Skeletal muscle satellite cell (primary cell): Measurements from ENCODE around the gene COX17.

Experiments
- H3K27me3 ChIP-seq: 2 replicates; pipeline ENCODE4 v1.7.0; 2013; ENCODE audit warnings: low read length; ENCODE audit not compliant: control insufficient read depth, insufficient read depth
- H3K36me3 ChIP-seq: 2 replicates; pipeline ENCODE4 v1.7.0; 2013; ENCODE audit warnings: mild to moderate bottlenecking, control low read depth, low read length; ENCODE audit not compliant: insufficient read depth
- H3K4me1 ChIP-seq: 2 replicates; pipeline ENCODE4 v1.7.0; 2013; ENCODE audit warnings: low read length; ENCODE audit not compliant: control insufficient read depth, insufficient read depth
- H3K4me2 ChIP-seq: 2 replicates; pipeline ENCODE4 v1.7.0; 2013; ENCODE audit warnings: mild to moderate bottlenecking, low read length
- H3K4me3 ChIP-seq: 2 replicates; pipeline ENCODE4 v1.7.0; 2013; ENCODE audit warnings: low read length
- H3K9ac ChIP-seq: 2 replicates; pipeline ENCODE4 v1.7.0; 2013; ENCODE audit warnings: mild to moderate bottlenecking, low read depth, low read length, moderate library complexity
- H3K9me3 ChIP-seq: replicated peaks from 2 replicates; pipeline ENCODE4 v1.7.0; 2013; ENCODE audit warnings: mild to moderate bottlenecking, control low read depth, low read length

Gene COX17

GRCh38 chr3:119653876-119654275 is 23.3 kb downstream of the COX17 start:
- no peaks in the 10 kb centered on the region for H3K9me3 ChIP-seq
- no peak overlapping the region for H3K9ac ChIP-seq
- H3K4me2 ChIP-seq = no peak overlapping the region
- peaks cover 6% of the 10 kb centered on the region for H3K4me1 ChIP-seq
- no peaks in the 10 kb centered on the region for H3K36me3 ChIP-seq
- H3K4me3 ChIP-seq = no peak overlapping the region
- H3K27me3 ChIP-seq = no peaks in the 10 kb centered on the region

GRCh38 chr3:119652306-119653033 is 24.7 kb downstream of the COX17 start:
- H3K9ac ChIP-seq = no peak overlapping the region
- no peaks in the 10 kb centered on the region for H3K27me3 ChIP-seq
- no peaks in the 10 kb centered on the region for H3K36me3 ChIP-seq
- H3K4me1 ChIP-seq = peaks cover 9% of the 10 kb centered on the region
- H3K4me3 ChIP-seq = no peak overlapping the region
- no peak overlapping the region for H3K4me2 ChIP-seq
- H3K9me3 ChIP-seq = no peaks in the 10 kb centered on the region

GRCh38 chr3:119649761-119650160 is 27.4 kb downstream of the COX17 start:
- Histone ChIP-seq H3K4me3 (no peak overlapping the region), H3K9me3 (no peaks in the 10 kb centered on the region), H3K9ac (no peak overlapping the region), H3K4me2 (no peak overlapping the region), H3K4me1 (peaks cover 9% of the 10 kb centered on the region), H3K36me3 (no peaks in the 10 kb centered on the region), H3K27me3 (no peaks in the 10 kb centered on the region)

GRCh38 chr3:119647843-119648575 is 29.2 kb downstream of the COX17 start:
- no peaks in the 10 kb centered on the region for H3K36me3 ChIP-seq
- H3K27me3 ChIP-seq = no peaks in the 10 kb centered on the region
- H3K9ac ChIP-seq = no peak overlapping the region
- H3K9me3 ChIP-seq = no peaks in the 10 kb centered on the region
- H3K4me1 ChIP-seq = peaks cover 20% of the 10 kb centered on the region
- no peak overlapping the region for H3K4me2 ChIP-seq
- H3K4me3 ChIP-seq = no peak overlapping the region

GRCh38 chr3:119647171-119647570 is 30.0 kb downstream of the COX17 start:
- Histone ChIP-seq H3K9ac (no peak overlapping the region), H3K4me3 (no peak overlapping the region), H3K4me2 (no peak overlapping the region), H3K36me3 (no peaks in the 10 kb centered on the region), H3K27me3 (no peaks in the 10 kb centered on the region), H3K4me1 (peaks cover 21% of the 10 kb centered on the region), H3K9me3 (no peaks in the 10 kb centered on the region)

GRCh38 chr3:119645813-119646212 is 31.4 kb downstream of the COX17 start:
- peaks cover 19% of the 10 kb centered on the region for H3K4me1 ChIP-seq
- H3K4me3 ChIP-seq = no peak overlapping the region
- no peaks in the 10 kb centered on the region for H3K27me3 ChIP-seq
- no peaks in the 10 kb centered on the region for H3K36me3 ChIP-seq
- no peak overlapping the region for H3K9ac ChIP-seq
- no peaks in the 10 kb centered on the region for H3K9me3 ChIP-seq
- no peak overlapping the region for H3K4me2 ChIP-seq

- H3K9ac ChIP-seq = no peak overlapping the region
- no peaks in the 10 kb centered on the region for H3K27me3 ChIP-seq
- H3K4me2 ChIP-seq = no peak overlapping the region
- no peak overlapping the region for H3K4me3 ChIP-seq
- H3K9me3 ChIP-seq = no peaks in the 10 kb centered on the region
- H3K36me3 ChIP-seq = no peaks in the 10 kb centered on the region
- H3K4me1 ChIP-seq = peaks cover 19% of the 10 kb centered on the region
These were observed 32.7 kb downstream of the COX17 start for GRCh38 chr3:119644481-119644880.

GRCh38 chr3:119643528-119643927 is 33.7 kb downstream of the COX17 start:
- H3K36me3 ChIP-seq = no peaks in the 10 kb centered on the region
- H3K9me3 ChIP-seq = no peaks in the 10 kb centered on the region
- no peaks in the 10 kb centered on the region for H3K27me3 ChIP-seq
- H3K4me2 ChIP-seq = peak overlapping the region; percentile 22
- peaks cover 25% of the 10 kb centered on the region for H3K4me1 ChIP-seq
- H3K9ac ChIP-seq = peak overlapping the region; percentile 11
- no peak overlapping the region for H3K4me3 ChIP-seq

- Histone ChIP-seq H3K9ac (peak overlapping the region; percentile 11), H3K4me1 (peaks cover 28% of the 10 kb centered on the region), H3K4me3 (no peak overlapping the region)
These were observed 34.3 kb downstream of the COX17 start for GRCh38 chr3:119642746-119643473.

GRCh38 chr3:119641416-119641815 is 35.8 kb downstream of the COX17 start:
- Histone ChIP-seq H3K36me3 (no peaks in the 10 kb centered on the region), H3K27me3 (no peaks in the 10 kb centered on the region)

More at GRCh38 chr3:119642746-119643473, 34.3 kb downstream of the COX17 start:
- Histone ChIP-seq H3K9me3 (no peaks in the 10 kb centered on the region), H3K36me3 (no peaks in the 10 kb centered on the region), H3K4me2 (peak overlapping the region; percentile 2), H3K27me3 (no peaks in the 10 kb centered on the region)

GRCh38 chr3:119639494-119640350 is 37.5 kb downstream of the COX17 start:
- H3K36me3 ChIP-seq = no peaks in the 10 kb centered on the region
- H3K27me3 ChIP-seq = no peaks in the 10 kb centered on the region
- H3K9me3 ChIP-seq = no peaks in the 10 kb centered on the region
- no peak overlapping the region for H3K4me3 ChIP-seq
- H3K4me1 ChIP-seq = peaks cover 47% of the 10 kb centered on the region
- H3K9ac ChIP-seq = no peak overlapping the region
- no peak overlapping the region for H3K4me2 ChIP-seq

More at GRCh38 chr3:119641416-119641815, 35.8 kb downstream of the COX17 start:
- H3K4me1 ChIP-seq = peaks cover 41% of the 10 kb centered on the region
- H3K9ac ChIP-seq = no peak overlapping the region
- H3K4me3 ChIP-seq = no peak overlapping the region
- no peaks in the 10 kb centered on the region for H3K9me3 ChIP-seq
- no peak overlapping the region for H3K4me2 ChIP-seq
